Mesenchymal stem cell (in vitro differentiated cells and primary cell): ENCODE measurements around the gene MAPK6.

Experiments
- DNase-seq: peaks from one replicate; pipeline ENCODE4 v3.0.0-alpha.2; 2013
- H2AFZ ChIP-seq: one replicate; pipeline ENCODE4 v1.6.1; 2013; ENCODE audit warnings: low read depth, mild to moderate bottlenecking, control low read depth, inconsistent platforms, low read length, moderate library complexity
- H2AK5ac ChIP-seq: 2 replicates; pipeline ENCODE4 v1.6.1; 2013; ENCODE audit warnings: low read length, moderate library complexity, mild to moderate bottlenecking, inconsistent platforms; ENCODE audit not compliant: severe bottlenecking
- H2BK120ac ChIP-seq: one replicate; pipeline ENCODE4 v1.6.1; 2013; ENCODE audit warnings: low read depth, mild to moderate bottlenecking, inconsistent platforms, low read length, moderate library complexity
- H2BK12ac ChIP-seq, 2 experiments: one replicate each; pipeline ENCODE4 v1.6.1; 2013; ENCODE audit warnings: inconsistent platforms in 2 of 2, low read length in 2 of 2, mild to moderate bottlenecking in 2 of 2, moderate library complexity in 2 of 2, control low read depth in 1 of 2
- H2BK15ac ChIP-seq: one replicate; pipeline ENCODE4 v1.6.1; 2013; ENCODE audit warnings: mild to moderate bottlenecking, low read depth, inconsistent platforms; ENCODE audit not compliant: poor library complexity, severe bottlenecking
- H2BK5ac ChIP-seq: 2 replicates; pipeline ENCODE4 v1.6.1; 2013; ENCODE audit warnings: low read depth, mild to moderate bottlenecking, low read length, control low read depth, inconsistent platforms; ENCODE audit not compliant: poor library complexity, severe bottlenecking
- H3K14ac ChIP-seq, 2 experiments: one replicate each; pipeline ENCODE4 v1.6.1; 2013; ENCODE audit warnings: inconsistent platforms in 2 of 2, low read length in 2 of 2, control low read depth in 1 of 2, mild to moderate bottlenecking in 1 of 2, moderate library complexity in 1 of 2
- H3K18ac ChIP-seq, 2 experiments: one replicate each; pipeline ENCODE4 v1.6.1; 2013; ENCODE audit warnings: inconsistent platforms in 2 of 2, low read length in 2 of 2, control low read depth in 1 of 2, low read depth in 1 of 2, mild to moderate bottlenecking in 1 of 2
- H3K23ac ChIP-seq, 2 experiments: one replicate each; pipeline ENCODE4 v1.6.1; 2013; ENCODE audit warnings: inconsistent platforms in 2 of 2, low read length in 2 of 2, mild to moderate bottlenecking in 2 of 2, moderate library complexity in 2 of 2, control low read depth in 1 of 2
- H3K27ac ChIP-seq: 2 replicates; pipeline ENCODE4 v1.5.1; 2013; ENCODE audit warnings: mild to moderate bottlenecking, moderate library complexity, low read length, control low read depth, inconsistent platforms; ENCODE audit not compliant: poor library complexity, severe bottlenecking
- H3K27me3 ChIP-seq, 2 experiments: 2 replicates each; pipeline versions ENCODE4 v1.6.1 to v1.7.0; 2013; ENCODE audit warnings: low read length in 2 of 2, mild to moderate bottlenecking in 2 of 2, moderate library complexity in 2 of 2, control low read depth in 1 of 2, inconsistent platforms in 1 of 2; ENCODE audit not compliant: control insufficient read depth in 1 of 2, insufficient read depth in 1 of 2
- H3K36me3 ChIP-seq, 2 experiments: 2 replicates each; pipeline versions ENCODE4 v1.6.1 to v1.7.0; 2013; ENCODE audit warnings: low read length in 2 of 2, control low read depth in 1 of 2, inconsistent platforms in 1 of 2, low read depth in 1 of 2, mild to moderate bottlenecking in 1 of 2; ENCODE audit not compliant: insufficient read depth in 2 of 2, control insufficient read depth in 1 of 2
- H3K4ac ChIP-seq, 2 experiments: one replicate each; pipeline ENCODE4 v1.6.1; 2013; ENCODE audit warnings: inconsistent platforms in 2 of 2, low read length in 2 of 2, mild to moderate bottlenecking in 2 of 2, moderate library complexity in 2 of 2, control low read depth in 1 of 2, low read depth in 1 of 2
- H3K4me1 ChIP-seq: 2 replicates; pipeline ENCODE4 v1.6.1; 2013; ENCODE audit warnings: low read depth, low read length, control low read depth; ENCODE audit not compliant: control insufficient read depth, insufficient read depth
- H3K4me2 ChIP-seq: 2 replicates; pipeline ENCODE4 v1.6.1; 2013; ENCODE audit warnings: low read length, mild to moderate bottlenecking, inconsistent platforms; ENCODE audit not compliant: poor library complexity, severe bottlenecking
- H3K4me3 ChIP-seq, 2 experiments: 2 replicates each; pipeline versions ENCODE4 v1.5.1 to v1.7.0; 2013; ENCODE audit warnings: low read length in 2 of 2, mild to moderate bottlenecking in 2 of 2, control low read depth in 1 of 2, low read depth in 1 of 2; ENCODE audit not compliant: insufficient read depth in 1 of 2
- H3K79me1 ChIP-seq: replicated peaks from 2 replicates; pipeline ENCODE4 v1.6.1; 2013; ENCODE audit warnings: mild to moderate bottlenecking, control low read depth, low read length, inconsistent platforms; ENCODE audit not compliant: poor library complexity, severe bottlenecking
- H3K9ac ChIP-seq: 2 replicates; pipeline ENCODE4 v1.7.0; 2013; ENCODE audit warnings: mild to moderate bottlenecking, low read length, moderate library complexity
- H3K9me3 ChIP-seq: 2 replicates; pipeline ENCODE4 v1.7.0; 2013; ENCODE audit warnings: mild to moderate bottlenecking, low read length; ENCODE audit not compliant: control insufficient read depth
- H4K8ac ChIP-seq: one replicate; pipeline ENCODE4 v1.6.1; 2013; ENCODE audit warnings: inconsistent platforms, mild to moderate bottlenecking, low read length, moderate library complexity
- H4K91ac ChIP-seq: one replicate; pipeline ENCODE4 v1.6.1; 2013; ENCODE audit warnings: mild to moderate bottlenecking, low read length, inconsistent platforms
- WGBS: methylation state at CpG from one replicate; pipeline ENCODE4 v1.1.7; 2013; ENCODE audit warnings: mixed read lengths; 5-methylcytosine and 5-hydroxymethylcytosine counted together

MAPK6 gene

DNA sequence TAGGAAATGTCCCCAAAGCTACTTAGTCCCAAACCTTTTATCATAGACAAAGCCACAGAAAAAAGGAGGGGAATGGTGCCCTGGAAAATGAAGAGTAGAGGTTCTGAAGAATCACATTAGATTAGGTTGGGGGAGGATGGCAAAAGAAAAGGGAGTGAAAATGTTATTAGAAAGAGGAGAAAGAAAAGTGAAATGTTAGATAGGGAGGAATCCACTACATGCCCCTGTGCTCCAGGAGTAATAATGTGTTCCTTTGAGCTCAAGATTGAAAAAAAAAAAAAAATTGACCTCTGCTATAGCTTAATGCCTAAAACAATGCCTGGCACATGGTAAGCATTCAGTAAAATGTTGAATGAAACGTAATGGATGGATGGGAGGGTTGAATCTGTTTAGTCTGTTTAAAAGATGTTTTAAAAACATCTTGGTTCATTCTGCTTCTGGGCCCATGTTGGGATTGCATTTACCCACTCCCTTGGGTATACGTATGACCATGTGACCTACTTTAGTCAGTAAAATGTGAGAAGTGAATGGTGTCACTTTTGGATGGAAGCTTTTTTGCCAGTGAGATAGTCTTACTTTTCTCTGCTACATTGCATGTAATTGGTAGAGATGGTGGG lies 19.0 kb downstream of the MAPK6 start:
- no peak overlapping the region for H2AFZ ChIP-seq
- peaks cover 9% of the 10 kb centered on the region for H3K9me3 ChIP-seq
- no peak overlapping the region for H3K4ac ChIP-seq
- 93% methylated on average over 2 of the region's 2 CpGs for WGBS
- peaks cover 4% of the 10 kb centered on the region for H3K4me1 ChIP-seq
- H3K23ac ChIP-seq, result no peak overlapping the region
- H3K27me3 ChIP-seq, result no peaks in the 10 kb centered on the region
- H3K4me3 ChIP-seq, result no peak overlapping the region
- H3K14ac ChIP-seq, result no peak overlapping the region
- H3K27ac ChIP-seq, result no peak overlapping the region
- H3K4me2 ChIP-seq, result no peak overlapping the region
- H3K9ac ChIP-seq, result no peak overlapping the region
- no peak overlapping the region for H2AK5ac ChIP-seq
- no peak overlapping the region for H4K91ac ChIP-seq
- no peak overlapping the region for H3K18ac ChIP-seq
- H3K79me1 ChIP-seq, result peaks cover 8% of the 10 kb centered on the region
- H3K36me3 ChIP-seq, result peaks cover 18 to 46% of the 10 kb centered on the region in 2 experiments
- DNase-seq, result no peak
- no peak overlapping the region for H2BK5ac ChIP-seq
- no peak overlapping the region for H2BK12ac ChIP-seq
- H4K8ac ChIP-seq, result no peak overlapping the region
- no peak overlapping the region for H2BK120ac ChIP-seq
- H2BK15ac ChIP-seq, result no peak overlapping the region

DNA sequence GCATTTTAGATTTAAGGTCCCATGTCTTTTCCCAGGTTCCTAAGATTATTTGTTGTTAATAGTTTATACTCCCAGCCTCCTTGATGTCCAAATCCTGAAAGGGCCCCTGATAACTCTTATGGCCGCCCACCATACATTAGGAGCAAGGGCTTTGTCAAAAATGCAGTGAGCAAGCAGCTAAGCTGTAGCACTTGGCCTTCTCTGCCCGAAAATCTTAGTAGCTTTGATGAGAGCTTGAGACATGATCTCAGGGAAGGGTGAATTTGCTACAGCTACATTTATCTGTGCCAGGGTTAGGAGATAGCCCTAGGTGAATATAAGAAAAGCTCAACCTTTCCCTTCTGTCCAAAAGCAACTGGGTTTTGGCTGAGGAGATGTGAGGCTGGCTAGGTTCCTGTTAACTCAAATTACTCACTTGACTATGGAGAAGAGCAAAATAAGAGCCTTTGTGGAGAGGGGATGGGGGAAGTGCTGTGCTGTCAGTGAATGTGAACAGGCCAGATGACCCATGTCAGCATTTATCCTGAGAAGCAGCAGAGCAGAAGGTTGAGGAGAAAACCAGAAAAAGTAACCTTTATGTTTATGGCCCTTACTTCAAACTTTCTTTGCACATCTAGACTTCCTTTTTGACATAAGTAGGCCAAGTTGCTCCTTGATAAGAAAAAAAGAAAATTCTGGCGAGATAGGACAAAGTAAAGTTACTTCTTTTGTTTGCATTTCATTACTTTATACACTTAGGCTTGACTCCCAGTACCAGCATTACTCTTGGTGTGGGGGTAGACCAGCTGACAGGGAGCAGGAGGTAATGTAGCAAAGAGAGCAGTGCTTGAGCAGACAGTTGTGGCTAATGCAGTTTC lies 21.1 kb downstream of the MAPK6 start:
- Histone ChIP-seq H3K4me3 (no peak overlapping the region), H3K4ac (no peak overlapping the region), H4K8ac (no peak overlapping the region), H2BK5ac (no peak overlapping the region), H2BK12ac (no peak overlapping the region), H2AFZ (no peak overlapping the region), H3K23ac (no peak overlapping the region), H3K79me1 (peaks cover 5% of the 10 kb centered on the region), H2BK15ac (no peak overlapping the region), H3K9ac (peak overlapping the region; percentile 37), H2BK120ac (no peak overlapping the region), H2AK5ac (no peak overlapping the region), H3K27me3 (no peaks in the 10 kb centered on the region), H3K27ac (peak overlapping the region; percentile 42), H3K36me3 (peaks cover 2 to 42% of the 10 kb centered on the region in 2 experiments), H3K9me3 (peaks cover under 1% of the 10 kb centered on the region), H3K4me1 (peaks cover 4% of the 10 kb centered on the region), H4K91ac (no peak overlapping the region), H3K14ac (no peak overlapping the region), H3K18ac (peak overlapping the region in 1 of 2 experiments; percentile 25), H3K4me2 (no peak overlapping the region)
- 62% methylated on average over 2 of the region's 3 CpGs for WGBS
- DNase-seq, result peak; percentile 73

DNA sequence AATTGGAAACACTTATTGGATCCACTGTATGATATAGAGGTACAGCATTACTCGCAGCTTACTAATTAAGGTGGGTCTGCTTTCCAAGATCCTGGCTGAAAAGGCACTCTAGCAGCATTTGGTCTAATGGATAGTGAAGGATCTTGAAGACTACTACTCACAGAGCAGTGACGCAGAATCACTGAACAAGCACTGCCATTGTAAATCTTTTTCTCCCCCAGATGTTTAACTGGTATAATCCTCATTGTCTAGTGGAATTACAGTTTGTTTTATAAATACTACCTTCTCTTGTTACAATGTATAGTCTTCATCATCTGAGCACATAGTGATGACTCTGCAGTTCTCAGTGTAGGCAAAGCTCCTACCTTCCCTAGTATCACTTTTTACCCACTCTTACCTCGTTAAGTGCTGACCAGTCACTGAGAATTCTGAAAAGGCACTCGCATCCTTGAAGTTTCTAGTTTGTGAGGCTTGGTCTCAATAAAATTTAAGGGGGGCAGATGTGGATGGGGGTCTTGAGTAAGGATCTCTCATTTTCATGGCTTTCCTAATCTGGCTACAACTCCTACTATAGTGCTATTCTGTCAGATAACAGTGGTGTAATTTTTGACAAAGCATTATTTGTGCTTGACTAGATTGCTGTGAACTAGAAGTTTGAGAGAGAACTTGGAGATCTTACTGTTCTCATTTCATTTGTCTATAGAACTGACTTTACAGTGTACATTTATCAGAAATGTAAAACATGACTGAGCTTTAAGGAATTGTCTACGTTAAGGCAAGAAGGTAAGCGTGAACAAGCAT lies 23.2 kb downstream of the MAPK6 start:
- Histone ChIP-seq H2AFZ (no peak overlapping the region), H4K8ac (no peak overlapping the region), H3K9ac (no peak overlapping the region), H2BK15ac (no peak overlapping the region), H3K18ac (no peak overlapping the region), H3K27me3 (no peaks in the 10 kb centered on the region), H3K79me1 (peaks cover 3% of the 10 kb centered on the region), H2BK12ac (peak overlapping the region in 1 of 2 experiments; percentile 43), H3K4me2 (no peak overlapping the region), H2BK120ac (no peak overlapping the region), H3K23ac (no peak overlapping the region), H2BK5ac (no peak overlapping the region), H2AK5ac (no peak overlapping the region), H3K9me3 (no peaks in the 10 kb centered on the region), H3K4me1 (peaks cover 4% of the 10 kb centered on the region), H3K4me3 (no peak overlapping the region), H3K4ac (no peak overlapping the region), H3K14ac (no peak overlapping the region), H3K27ac (no peak overlapping the region), H4K91ac (no peak overlapping the region), H3K36me3 (peaks cover 0 to 51% of the 10 kb centered on the region in 2 experiments)
- WGBS, result 97% methylated on average over 4 of the region's 6 CpGs
- DNase-seq, result no peak
